Right lung (tissue), 5 donors: ENCODE results near the gene CNTRL. TPM values are rescaled to one million over a fixed set of nuclear protein-coding genes. Genes with fewer than 3 reads are reported as not detected.

Source experiments
- polyA plus RNA-seq, 5 donors: library from polyadenylated mRNA; unstranded; fragments of 120-200 nt; gene quantifications; one replicate each; pipeline versions ENCODE4 v1.2.1 to v1.2.3, GENCODE V29; 2013; ENCODE audit warnings: inconsistent platforms in 1 of 5, low replicate concordance in 1 of 5; ENCODE audit not compliant: insufficient read length in 5 of 5, insufficient read depth in 1 of 5

The CNTRL gene
- polyA plus RNA-seq, 5 donors, result 36.2 to 66.5 (median 59.7) TPM

Other genes with a start within 250 kb of the CNTRL start
- 10 to 100 TPM; 33.4 to 47.0 (median 42.3) TPM for gene PSMD5, start 232.0 kb upstream of the CNTRL start, polyA plus RNA-seq
- gene PHF19, start 197.8 kb upstream of the CNTRL start, polyA plus RNA-seq, result 10 to 100 TPM; 39.1 to 56.8 (median 45.6) TPM
- 10 to 100 TPM in 1 of 5 donors, 1 to 10 TPM in 4; 7.0 to 11.0 (median 8.1) TPM for gene TRAF1, start 148.2 kb upstream of the CNTRL start, polyA plus RNA-seq
- gene C5, start 24.7 kb upstream of the CNTRL start, polyA plus RNA-seq, result 10 to 100 TPM; 54.6 to 96.0 (median 80.6) TPM
- gene RAB14, start 126.9 kb downstream of the CNTRL start, polyA plus RNA-seq, result 10 to 100 TPM; 76.2 to 95.6 (median 87.0) TPM
- gene GSN, start 193.2 kb downstream of the CNTRL start, polyA plus RNA-seq, result 10 to 100 TPM; 40.8 to 67.9 (median 49.2) TPM